Subcutaneous abdominal adipose tissue (tissue), 5 donors: ENCODE data around the gene USH1C.

Source experiments
- H3K27ac ChIP-seq: one replicate; pipeline ENCODE4 v1.7.0; 2013; ENCODE audit warnings: low read depth, mild to moderate bottlenecking, inconsistent platforms, low read length, moderate library complexity
- H3K27me3 ChIP-seq, 5 donors: one replicate each; pipeline ENCODE4 v1.7.0; 2013; ENCODE audit warnings: low read length in 5 of 5, inconsistent platforms in 1 of 5; ENCODE audit not compliant: control insufficient read depth in 5 of 5, insufficient read depth in 4 of 5
- H3K36me3 ChIP-seq, 5 donors: one replicate each; pipeline ENCODE4 v1.7.0; 2013; ENCODE audit warnings: low read length in 5 of 5; ENCODE audit not compliant: control insufficient read depth in 5 of 5, insufficient read depth in 5 of 5
- H3K4me1 ChIP-seq, 5 donors: one replicate each; pipeline ENCODE4 v1.7.0; 2013; ENCODE audit warnings: low read length in 5 of 5, mild to moderate bottlenecking in 3 of 5, moderate library complexity in 1 of 5; ENCODE audit not compliant: control insufficient read depth in 5 of 5, insufficient read depth in 5 of 5
- H3K4me3 ChIP-seq, 5 donors: one replicate each; pipeline ENCODE4 v1.7.0; 2013; ENCODE audit warnings: low read length in 5 of 5, low read depth in 1 of 5
- H3K9ac ChIP-seq, 5 donors: one replicate each; pipeline ENCODE4 v1.7.0; 2013; ENCODE audit warnings: low read length in 5 of 5, mild to moderate bottlenecking in 4 of 5, moderate library complexity in 3 of 5
- H3K9me3 ChIP-seq, 5 donors: one replicate each; pipeline ENCODE4 v1.7.0; 2013; ENCODE audit warnings: low read length in 5 of 5; ENCODE audit not compliant: control insufficient read depth in 5 of 5
- donor health status: healthy.
- donor health status: healthy.
- donor health status: healthy.
- donor health status: healthy.
- donor health status: healthy.

Gene USH1C

DNA sequence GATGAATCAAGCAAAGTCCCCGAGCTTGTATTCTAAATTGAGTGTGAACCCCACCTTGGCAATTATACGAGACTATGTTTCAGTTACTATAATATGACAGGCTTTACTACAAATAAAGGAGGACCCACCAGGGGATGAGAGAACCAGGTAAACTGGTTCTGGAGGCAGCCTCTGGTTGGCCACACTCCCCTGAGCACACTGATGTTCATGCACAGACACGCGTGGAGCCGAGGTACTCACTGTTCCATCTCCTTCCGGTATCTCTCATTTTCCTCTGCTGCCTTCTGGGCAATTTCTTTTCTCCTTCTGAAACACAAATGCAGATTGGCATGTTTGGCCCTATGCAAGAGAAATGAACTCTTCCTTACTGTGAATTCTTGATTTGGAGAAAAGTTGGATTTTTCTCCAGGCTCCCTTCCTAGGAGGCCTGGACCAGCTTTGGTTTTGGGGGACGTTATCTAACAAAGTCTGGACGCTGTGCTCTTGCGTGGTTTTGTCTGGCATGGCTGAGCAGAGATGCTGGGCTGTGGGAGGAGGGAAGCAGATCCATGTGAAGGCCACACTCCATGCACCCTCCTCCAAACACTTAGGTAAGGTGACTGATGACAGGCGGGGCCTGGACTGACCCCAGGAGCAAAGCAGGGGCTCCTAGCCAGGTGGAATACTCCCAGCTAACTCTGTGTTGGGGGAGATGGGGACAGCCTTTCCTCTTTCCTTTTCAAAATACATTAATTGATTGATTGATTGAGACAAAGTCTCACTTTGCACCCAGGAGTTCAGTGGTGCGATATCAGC is 22.9 kb downstream of the USH1C start:
- H3K4me3 ChIP-seq: no peak overlapping the region
- no peaks in the 10 kb centered on the region for H3K36me3 ChIP-seq
- no peak overlapping the region for H3K9ac ChIP-seq
- no peak overlapping the region for H3K27ac ChIP-seq
- peaks cover 0 to 13% (median 4%) of the 10 kb centered on the region in 5 donors for H3K27me3 ChIP-seq
- H3K4me1 ChIP-seq: peaks cover 0 to 2% (median 0%) of the 10 kb centered on the region in 5 donors
- no peaks in the 10 kb centered on the region for H3K9me3 ChIP-seq

DNA sequence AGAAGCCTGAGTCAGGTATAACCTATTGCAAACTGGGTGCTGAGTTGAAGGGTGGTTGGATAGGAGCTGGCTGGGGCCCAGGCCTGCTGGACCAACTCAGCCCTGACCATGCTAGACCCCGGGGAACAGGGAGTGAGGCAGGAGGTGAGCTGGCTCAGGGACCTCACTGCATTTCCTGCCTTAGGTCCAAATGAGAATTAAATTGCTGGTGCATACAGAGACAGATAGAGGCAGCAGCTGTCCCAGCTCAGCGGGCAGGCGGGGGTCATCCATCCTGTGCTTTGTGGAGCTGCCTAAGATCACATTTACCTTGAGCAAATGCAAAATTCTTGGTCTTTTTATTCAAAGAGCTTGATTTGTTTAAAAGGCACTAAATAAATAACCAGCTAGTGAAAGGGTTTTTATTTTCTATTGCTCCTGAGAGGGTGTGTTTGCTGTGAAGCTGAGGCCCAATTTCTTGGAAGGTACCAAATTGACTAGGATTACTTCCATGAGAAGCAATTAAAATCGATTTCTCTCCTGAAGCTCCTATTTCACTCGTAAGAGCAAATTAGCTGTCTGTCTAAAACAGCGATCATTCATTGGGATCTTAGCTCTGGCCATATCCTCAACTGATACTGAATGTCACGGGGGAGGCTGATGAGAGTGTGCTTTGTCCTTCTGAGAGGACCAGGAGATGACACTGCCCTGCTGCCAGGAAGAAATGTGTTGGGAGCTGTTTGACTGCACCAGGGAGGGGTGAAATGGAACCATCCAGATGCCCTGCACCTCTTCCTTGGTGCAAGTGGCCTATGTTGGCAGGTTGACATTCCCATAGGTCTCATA is 24.9 kb downstream of the USH1C start:
- H3K27ac ChIP-seq: no peak overlapping the region
- no peaks in the 10 kb centered on the region for H3K36me3 ChIP-seq
- no peak overlapping the region for H3K9ac ChIP-seq
- H3K27me3 ChIP-seq: peaks cover 0 to 11% (median 2%) of the 10 kb centered on the region in 5 donors
- no peaks in the 10 kb centered on the region for H3K4me1 ChIP-seq
- no peaks in the 10 kb centered on the region for H3K9me3 ChIP-seq
- no peak overlapping the region for H3K4me3 ChIP-seq

DNA sequence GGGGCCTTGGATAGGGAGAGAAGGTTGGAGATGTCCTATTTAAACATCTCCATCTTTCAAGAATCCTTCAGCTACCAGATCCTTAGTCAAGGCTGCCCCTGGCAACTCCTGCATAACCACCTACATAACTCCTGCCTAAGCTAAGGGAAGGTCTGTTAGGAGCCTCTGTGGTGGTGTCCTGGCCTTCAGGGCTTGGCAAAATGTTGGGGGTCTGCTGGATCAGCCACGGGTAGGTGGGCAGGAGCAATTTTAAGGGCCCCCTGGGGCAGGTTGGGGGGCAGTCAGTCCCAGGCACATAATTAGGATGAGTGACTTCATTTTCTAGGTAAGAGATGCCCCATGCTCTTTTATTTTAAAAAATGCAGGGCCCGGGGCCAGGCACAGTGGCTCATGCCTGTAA is 25.9 kb downstream of the USH1C start:
- Histone ChIP-seq H3K4me1 (no peaks in the 10 kb centered on the region), H3K27me3 (peaks cover 0 to 11% (median 2%) of the 10 kb centered on the region in 5 donors)

DNA sequence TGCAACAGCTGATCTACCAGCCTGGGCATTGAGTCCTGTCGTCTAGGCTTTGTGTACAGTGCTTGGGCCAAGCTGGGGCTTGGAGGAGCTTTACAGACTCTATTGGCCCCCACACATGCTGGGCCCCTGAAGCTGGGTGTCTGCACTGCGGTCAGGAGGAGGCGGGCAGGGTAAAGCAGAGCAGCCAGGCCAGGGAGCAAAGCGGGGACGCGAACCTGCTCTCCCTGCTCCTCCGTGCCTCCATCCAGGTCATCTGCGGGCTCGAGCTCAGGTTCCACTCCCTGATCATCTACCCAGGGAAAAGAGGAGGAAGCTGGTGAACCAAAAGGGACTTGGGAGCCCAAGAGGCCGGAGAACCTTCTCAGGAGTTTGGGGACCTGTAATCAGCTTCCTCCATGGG is 27.0 kb downstream of the USH1C start:
- Histone ChIP-seq H3K27ac (no peak overlapping the region), H3K4me1 (no peaks in the 10 kb centered on the region), H3K4me3 (no peak overlapping the region), H3K9me3 (no peaks in the 10 kb centered on the region), H3K36me3 (no peaks in the 10 kb centered on the region), H3K9ac (no peak overlapping the region), H3K27me3 (peaks cover 0 to 14% (median 2%) of the 10 kb centered on the region in 5 donors)

More for the DNA sequence above, 25.9 kb downstream of the USH1C start:
- H3K9me3 ChIP-seq: no peaks in the 10 kb centered on the region
- H3K4me3 ChIP-seq: no peak overlapping the region
- H3K27ac ChIP-seq: no peak overlapping the region
- H3K36me3 ChIP-seq: no peaks in the 10 kb centered on the region
- H3K9ac ChIP-seq: no peak overlapping the region

DNA sequence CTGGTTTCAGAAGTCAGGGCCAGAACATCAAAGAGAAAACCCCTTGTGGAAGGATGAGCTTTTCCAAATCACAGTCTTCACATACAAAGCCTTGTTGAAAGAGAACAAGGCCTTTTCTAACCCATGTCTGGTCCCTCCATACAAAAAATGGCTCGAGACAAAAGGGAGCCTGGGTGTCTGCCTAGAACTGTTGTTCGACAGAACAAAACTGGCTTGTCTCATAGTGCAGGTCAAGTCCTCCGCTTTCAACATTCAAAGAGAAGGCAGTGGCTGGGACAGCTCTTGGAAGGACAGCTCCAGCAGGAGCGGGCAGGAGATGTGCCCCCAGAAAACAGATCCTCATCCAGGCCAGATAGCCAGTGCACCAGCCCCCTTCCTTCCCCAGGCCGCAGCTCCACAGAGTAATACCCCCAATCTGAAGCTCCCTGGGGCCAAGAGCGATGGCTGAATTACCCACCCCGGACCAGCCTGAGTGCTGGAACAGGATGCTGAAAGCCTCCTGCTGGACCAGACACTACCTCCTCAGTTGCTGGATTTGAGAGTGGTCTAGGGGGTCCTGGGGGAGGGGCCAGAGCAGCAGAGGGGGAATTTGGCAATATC is 27.6 kb downstream of the USH1C start:
- Histone ChIP-seq H3K4me1 (no peaks in the 10 kb centered on the region), H3K36me3 (no peaks in the 10 kb centered on the region), H3K9me3 (no peaks in the 10 kb centered on the region), H3K9ac (no peak overlapping the region), H3K27ac (no peak overlapping the region), H3K27me3 (peaks cover 0 to 14% (median 2%) of the 10 kb centered on the region in 5 donors), H3K4me3 (no peak overlapping the region)

DNA sequence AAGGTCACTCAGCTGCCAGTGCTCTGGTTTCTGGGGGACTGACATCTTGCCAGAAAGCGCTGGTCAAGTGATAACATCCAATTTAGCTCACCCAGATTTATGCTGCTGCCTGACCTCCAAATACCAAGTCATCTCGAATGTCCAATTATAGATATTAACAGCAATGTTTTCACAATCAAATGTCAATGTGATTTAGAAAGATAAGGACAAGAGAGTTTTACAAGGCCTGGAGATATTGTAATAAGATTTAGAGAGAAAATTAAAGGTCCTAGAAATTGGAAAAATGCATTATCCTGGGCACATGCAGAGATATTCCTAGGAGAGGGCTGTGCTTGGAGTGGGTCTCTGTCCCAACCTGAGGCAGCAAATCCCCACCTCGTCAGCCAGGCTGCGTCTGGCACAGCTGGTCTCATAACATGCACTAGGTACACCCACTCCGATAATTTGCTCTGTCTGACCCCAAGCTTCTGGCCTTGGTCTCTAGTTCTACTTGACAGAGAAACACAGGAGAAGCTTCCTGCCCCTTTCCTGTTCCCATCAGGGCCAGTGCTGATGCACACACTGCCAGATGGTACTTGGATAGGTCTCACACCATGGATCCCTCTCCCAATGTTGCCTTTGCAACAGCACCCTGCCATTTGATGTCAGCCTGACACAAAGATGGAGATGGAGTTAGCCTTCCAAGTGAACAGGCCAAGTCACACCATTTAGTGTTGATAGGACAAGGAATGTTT is 28.6 kb downstream of the USH1C start:
- no peaks in the 10 kb centered on the region for H3K9me3 ChIP-seq
- no peak overlapping the region for H3K4me3 ChIP-seq
- no peak overlapping the region for H3K9ac ChIP-seq
- no peaks in the 10 kb centered on the region for H3K4me1 ChIP-seq
- no peaks in the 10 kb centered on the region for H3K36me3 ChIP-seq
- H3K27ac ChIP-seq: no peak overlapping the region
- H3K27me3 ChIP-seq: peaks cover 0 to 13% (median 2%) of the 10 kb centered on the region in 5 donors

DNA sequence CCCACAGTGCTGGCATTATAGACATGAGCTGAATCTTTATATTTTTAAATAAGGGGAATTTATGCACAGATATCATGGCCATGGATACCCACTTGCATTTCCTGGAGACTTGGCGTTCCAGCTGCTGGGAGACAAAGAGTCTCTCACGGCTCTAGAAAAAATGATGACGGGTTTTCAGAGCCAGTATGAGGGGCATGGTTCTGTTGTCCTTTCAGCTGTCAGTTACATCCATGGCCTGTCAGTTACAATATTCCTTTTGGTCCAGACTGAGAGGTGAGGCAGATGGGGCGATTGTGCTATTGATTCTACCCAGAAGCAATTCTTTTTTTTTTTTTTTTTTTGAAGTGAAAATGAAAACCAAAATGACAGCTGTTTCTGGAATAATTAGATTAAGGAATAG is 29.7 kb downstream of the USH1C start:
- no peak overlapping the region for H3K27ac ChIP-seq
- H3K4me1 ChIP-seq: no peaks in the 10 kb centered on the region
- no peaks in the 10 kb centered on the region for H3K9me3 ChIP-seq
- H3K27me3 ChIP-seq: peaks cover 0 to 11% (median 5%) of the 10 kb centered on the region in 5 donors
- no peak overlapping the region for H3K4me3 ChIP-seq
- no peaks in the 10 kb centered on the region for H3K36me3 ChIP-seq
- H3K9ac ChIP-seq: no peak overlapping the region

DNA sequence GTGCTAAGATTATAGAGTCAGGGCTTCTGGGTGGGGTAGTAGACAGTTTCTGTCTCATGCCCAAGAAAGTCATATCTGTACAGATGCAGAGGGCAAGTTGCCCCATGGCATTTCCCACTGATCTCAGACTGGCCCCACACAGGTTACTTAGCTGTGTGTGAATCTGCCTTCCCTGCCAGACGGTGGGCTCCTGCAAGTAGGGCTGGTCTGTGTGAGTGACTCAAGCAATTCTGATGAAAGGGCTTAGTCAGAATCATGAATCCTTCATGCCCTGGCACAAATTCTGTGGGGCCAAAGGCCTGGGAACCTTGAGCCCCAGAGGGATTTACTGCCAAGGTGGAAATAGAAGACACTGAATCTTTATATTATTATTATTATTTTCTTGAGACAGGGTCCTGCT is 30.4 kb downstream of the USH1C start:
- Histone ChIP-seq H3K27me3 (peaks cover 0 to 10% (median 5%) of the 10 kb centered on the region in 5 donors), H3K4me1 (peaks cover 0 to 3% (median under 1%) of the 10 kb centered on the region in 5 donors), H3K9ac (no peak overlapping the region), H3K27ac (no peak overlapping the region), H3K9me3 (no peaks in the 10 kb centered on the region), H3K4me3 (no peak overlapping the region), H3K36me3 (no peaks in the 10 kb centered on the region)

DNA sequence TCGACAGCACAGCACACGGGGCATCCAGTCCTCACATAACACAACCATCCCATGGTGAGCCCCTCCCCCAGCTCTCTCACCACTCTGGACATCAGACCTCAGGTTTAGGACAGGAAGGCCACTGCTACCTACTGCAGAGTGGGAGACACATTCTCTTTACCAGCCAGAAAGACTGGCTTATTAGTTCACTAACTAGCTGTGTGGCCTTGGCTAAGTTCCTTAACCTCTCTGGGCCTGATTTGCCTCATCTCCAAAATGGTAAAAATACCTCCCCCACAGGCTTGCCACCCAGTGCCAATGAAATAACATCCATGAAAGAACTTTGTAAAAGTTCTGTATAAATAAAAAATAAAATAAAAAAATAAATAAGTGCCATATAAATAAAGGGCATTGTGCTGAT is 32.1 kb downstream of the USH1C start:
- Histone ChIP-seq H3K9ac (no peak overlapping the region), H3K9me3 (no peaks in the 10 kb centered on the region), H3K4me3 (no peak overlapping the region), H3K27me3 (peaks cover 0 to 10% (median 3%) of the 10 kb centered on the region in 5 donors), H3K36me3 (no peaks in the 10 kb centered on the region), H3K27ac (no peak overlapping the region), H3K4me1 (peaks cover 0 to 7% (median 6%) of the 10 kb centered on the region in 5 donors)
